22Rv1 (cell line): ENCODE results near the gene GFPT1.

Experiments used
- CTCF ChIP-seq: fragments of 450-650 bp; IDR thresholded peaks from 2 replicates; pipeline ENCODE4 v1.5.1; 2017; ENCODE audit warnings: mild to moderate bottlenecking
- ZFX ChIP-seq: fragments of 450-650 bp; IDR thresholded peaks from 2 replicates; pipeline ENCODE4 v1.6.1; 2017; ENCODE audit warnings: antibody characterized with exemption, borderline replicate concordance

- TF ChIP-seq CTCF (no peak), ZFX (no peak)
Observed at GRCh38 chr2:69333352-69333751, 53.7 kb downstream of the GFPT1 start.
